Neural cell (in vitro differentiated cells): ENCODE measurements around the gene HOATZ. TPM values are rescaled to one million over a fixed set of nuclear protein-coding genes. Genes with fewer than 3 reads are reported as not detected.

Source experiments
- H2AFZ ChIP-seq: fragments of 200-600, 300-800 bp; sonication (generic), shearing (Covaris generic); 2 replicates; pipeline ENCODE4 v1.6.0; 2014; ENCODE audit warnings: low read depth, mild to moderate bottlenecking, antibody characterized with exemption, low read length, moderate library complexity
- H3F3A ChIP-seq: fragments of 200-600 bp; shearing (Covaris generic); 2 replicates; pipeline ENCODE4 v1.6.1; 2016; ENCODE audit warnings: mild to moderate bottlenecking, moderate library complexity, mixed read lengths, antibody characterized with exemption, low read length; ENCODE audit not compliant: insufficient read depth, poor library complexity, severe bottlenecking
- H3K27ac ChIP-seq: fragments of 200-600, 300-800 bp; sonication (generic), shearing (Covaris generic); 2 replicates; pipeline ENCODE4 v1.5.1; 2014; ENCODE audit warnings: mild to moderate bottlenecking, low read length, moderate library complexity
- H3K27me3 ChIP-seq: fragments of 300-800, 200-600 bp; sonication (generic), shearing (Covaris generic); 2 replicates; pipeline ENCODE4 v1.6.0; 2014; ENCODE audit warnings: mild to moderate bottlenecking, low read depth, low read length, moderate library complexity; ENCODE audit not compliant: insufficient read depth
- H3K36me3 ChIP-seq: fragments of 300-800, 200-600 bp; sonication (generic), shearing (Covaris generic); 2 replicates; pipeline ENCODE4 v1.5.1; 2014; ENCODE audit warnings: mild to moderate bottlenecking, antibody characterized with exemption, low read length, moderate library complexity; ENCODE audit not compliant: insufficient read depth
- H3K4me2 ChIP-seq: fragments of 300-800, 200-600 bp; sonication (generic), shearing (Covaris generic); 2 replicates; pipeline ENCODE4 v1.6.0; 2014; ENCODE audit warnings: mild to moderate bottlenecking, low read length
- H3K4me3 ChIP-seq: fragments of 300-800, 200-600 bp; sonication (generic), shearing (Covaris generic); 2 replicates; pipeline ENCODE4 v1.5.1; 2014; ENCODE audit warnings: mild to moderate bottlenecking, low read length, moderate library complexity
- H3K79me2 ChIP-seq: fragments of 200-600 bp; shearing (Covaris generic); replicated peaks from 2 replicates; pipeline ENCODE4 v1.6.0; 2014; ENCODE audit warnings: mild to moderate bottlenecking, low read length, moderate library complexity; ENCODE audit not compliant: insufficient read depth
- H3K9ac ChIP-seq: fragments of 300-800, 200-600 bp; sonication (generic), shearing (Covaris generic); 2 replicates; pipeline ENCODE4 v1.6.1; 2016; ENCODE audit warnings: mild to moderate bottlenecking, low read length, mixed read lengths
- H3K9me2 ChIP-seq: fragments of 200-600 bp; shearing (Covaris generic); 2 replicates; pipeline ENCODE4 v1.6.1; 2016; ENCODE audit warnings: mild to moderate bottlenecking, low read length, mixed read lengths; ENCODE audit not compliant: insufficient read depth
- H3K9me3 ChIP-seq: fragments of 200-600, 300-800 bp; sonication (generic), shearing (Covaris generic); 2 replicates; pipeline ENCODE4 v1.6.1; 2016; ENCODE audit warnings: mild to moderate bottlenecking, mixed run types, low read length, moderate library complexity, mixed read lengths
- H4K20me1 ChIP-seq: fragments of 200-600 bp; shearing (Covaris generic); 2 replicates; pipeline ENCODE4 v1.6.1; 2016; ENCODE audit warnings: mild to moderate bottlenecking, mixed run types; ENCODE audit not compliant: insufficient read depth
- EP300 ChIP-seq: fragments of 450-650 bp; conservative IDR thresholded peaks from 2 replicates; pipeline ENCODE4 v1.6.1; 2014; ENCODE audit warnings: antibody characterized with exemption, mild to moderate bottlenecking, moderate library complexity; ENCODE audit not compliant: poor library complexity, severe bottlenecking
- EZH2 ChIP-seq: fragments of 200-600, 300-800 bp; shearing (Covaris generic), sonication (generic); IDR thresholded peaks from 2 replicates; pipeline ENCODE4 v1.6.1; 2014; ENCODE audit warnings: antibody characterized with exemption, low read length, borderline replicate concordance, mild to moderate bottlenecking; ENCODE audit not compliant: insufficient read depth, poor library complexity, severe bottlenecking
- MXI1 ChIP-seq: fragments of 450-650 bp; conservative IDR thresholded peaks from 2 replicates; pipeline ENCODE4 v1.6.1; 2014; ENCODE audit warnings: antibody characterized with exemption, mild to moderate bottlenecking; ENCODE audit not compliant: poor library complexity, severe bottlenecking
- POLR2AphosphoS5 ChIP-seq: IDR thresholded peaks from 2 replicates; pipeline ENCODE4 v1.6.1; 2012
- RAD21 ChIP-seq: fragments of 450-650 bp; conservative IDR thresholded peaks from 2 replicates; pipeline ENCODE4 v1.6.1; 2014; ENCODE audit warnings: antibody characterized with exemption, mild to moderate bottlenecking, moderate library complexity
- REST ChIP-seq: IDR thresholded peaks from 2 replicates; pipeline ENCODE4 v1.6.1; 2012; ENCODE audit warnings: borderline replicate concordance
- SMC3 ChIP-seq: fragments of 450-650 bp; conservative IDR thresholded peaks from 2 replicates; pipeline ENCODE4 v1.6.1; 2014; ENCODE audit warnings: antibody characterized with exemption, mild to moderate bottlenecking, moderate library complexity; ENCODE audit not compliant: poor library complexity
- TAF1 ChIP-seq: IDR thresholded peaks from 2 replicates; pipeline ENCODE4 v1.6.1; 2012; ENCODE audit warnings: low read depth
- polyA plus RNA-seq: library from polyadenylated mRNA; depleted of rRNA; stranded (reverse); fragments of >200 nt; gene quantifications from 2 replicates; pipeline ENCODE4 v1.2.3, GENCODE V29; 2014
- TF ChIP-seq, protein P1 (sequence below): fragments of 450-650 bp; IDR thresholded peaks from 2 replicates; pipeline ENCODE4 v1.5.1; 2014; ENCODE audit warnings: antibody characterized with exemption, mild to moderate bottlenecking, moderate library complexity; ENCODE audit not compliant: poor library complexity, severe bottlenecking

Gene HOATZ
- polyA plus RNA-seq, 1 donor from 2014 or later, result not detected

DNA sequence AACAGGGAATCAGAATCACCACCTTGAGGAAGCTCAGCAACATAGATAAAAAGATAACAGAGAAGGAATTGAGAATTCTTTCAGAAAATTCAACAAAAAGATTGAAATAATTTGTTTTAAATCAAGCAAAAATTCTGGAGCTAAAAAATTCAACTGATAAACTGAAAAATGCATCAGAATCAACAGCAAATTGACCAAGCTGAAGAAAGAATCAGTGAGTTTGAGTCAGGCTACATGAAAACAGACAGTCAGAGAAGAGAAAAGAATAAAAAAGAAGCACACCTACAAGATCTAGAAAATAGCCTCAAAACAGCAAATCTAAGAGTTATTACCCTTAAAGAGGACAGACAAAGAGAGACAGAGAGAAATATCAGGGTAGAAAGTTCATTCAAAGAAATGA lies 31.1 kb upstream of the HOATZ start:
- Histone ChIP-seq H3K9me2 (no peaks in the 10 kb centered on the region), H3K4me3 (no peak overlapping the region), H3K4me2 (no peak overlapping the region), H3K27me3 (no peaks in the 10 kb centered on the region), H3K9ac (no peak overlapping the region), H3F3A (no peaks in the 10 kb centered on the region), H3K79me2 (no peaks in the 10 kb centered on the region), H3K9me3 (no peaks in the 10 kb centered on the region), H3K36me3 (no peaks in the 10 kb centered on the region), H2AFZ (no peak overlapping the region), H3K27ac (no peak overlapping the region), H4K20me1 (no peaks in the 10 kb centered on the region)
- TF ChIP-seq POLR2AphosphoS5 (no peak), RAD21 (no peak), EP300 (no peak), MXI1 (no peak), REST (no peak), SMC3 (no peak), EZH2 (no peak), TAF1 (no peak)
- TF ChIP-seq, protein P1, sequence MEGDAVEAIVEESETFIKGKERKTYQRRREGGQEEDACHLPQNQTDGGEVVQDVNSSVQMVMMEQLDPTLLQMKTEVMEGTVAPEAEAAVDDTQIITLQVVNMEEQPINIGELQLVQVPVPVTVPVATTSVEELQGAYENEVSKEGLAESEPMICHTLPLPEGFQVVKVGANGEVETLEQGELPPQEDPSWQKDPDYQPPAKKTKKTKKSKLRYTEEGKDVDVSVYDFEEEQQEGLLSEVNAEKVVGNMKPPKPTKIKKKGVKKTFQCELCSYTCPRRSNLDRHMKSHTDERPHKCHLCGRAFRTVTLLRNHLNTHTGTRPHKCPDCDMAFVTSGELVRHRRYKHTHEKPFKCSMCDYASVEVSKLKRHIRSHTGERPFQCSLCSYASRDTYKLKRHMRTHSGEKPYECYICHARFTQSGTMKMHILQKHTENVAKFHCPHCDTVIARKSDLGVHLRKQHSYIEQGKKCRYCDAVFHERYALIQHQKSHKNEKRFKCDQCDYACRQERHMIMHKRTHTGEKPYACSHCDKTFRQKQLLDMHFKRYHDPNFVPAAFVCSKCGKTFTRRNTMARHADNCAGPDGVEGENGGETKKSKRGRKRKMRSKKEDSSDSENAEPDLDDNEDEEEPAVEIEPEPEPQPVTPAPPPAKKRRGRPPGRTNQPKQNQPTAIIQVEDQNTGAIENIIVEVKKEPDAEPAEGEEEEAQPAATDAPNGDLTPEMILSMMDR, result no peak

- no peaks in the 10 kb centered on the region for H3K79me2 ChIP-seq
- no peak overlapping the region for H2AFZ ChIP-seq
- no peaks in the 10 kb centered on the region for H3K27me3 ChIP-seq
- H3K4me3 ChIP-seq, result no peak overlapping the region
- no peaks in the 10 kb centered on the region for H3K9me3 ChIP-seq
- H4K20me1 ChIP-seq, result no peaks in the 10 kb centered on the region
- H3K4me2 ChIP-seq, result no peak overlapping the region
- no peak overlapping the region for H3K9ac ChIP-seq
- H3K9me2 ChIP-seq, result no peaks in the 10 kb centered on the region
- H3K27ac ChIP-seq, result no peak overlapping the region
- H3F3A ChIP-seq, result no peaks in the 10 kb centered on the region
- no peak for TF ChIP-seq EP300
- no peak for TF ChIP-seq POLR2AphosphoS5
- TF ChIP-seq RAD21, result no peak
- TF ChIP-seq, protein P1, result no peak
- no peak for TF ChIP-seq REST
- TF ChIP-seq SMC3, result no peak
- TF ChIP-seq MXI1, result no peak
- no peak for TF ChIP-seq EZH2
- TF ChIP-seq TAF1, result no peak
- no peaks in the 10 kb centered on the region for H3K36me3 ChIP-seq
Measured at GRCh38 chr11:111490496-111490895, 24.1 kb upstream of the HOATZ start.
